Pericardium fibroblast (primary cell): ENCODE data around the gene C5orf63. TPM values are rescaled to one million over a fixed set of nuclear protein-coding genes. Genes with fewer than 3 reads are reported as not detected.

Experiments used
- total RNA-seq: library from RNA; depleted of rRNA; stranded (reverse); fragments of >200 nt; gene quantifications from 2 replicates; pipeline ENCODE4 v1.2.3, GENCODE V29; 2015

The C5orf63 gene
- 0.77 and 1.4 TPM in 2 replicates for total RNA-seq

DNA sequence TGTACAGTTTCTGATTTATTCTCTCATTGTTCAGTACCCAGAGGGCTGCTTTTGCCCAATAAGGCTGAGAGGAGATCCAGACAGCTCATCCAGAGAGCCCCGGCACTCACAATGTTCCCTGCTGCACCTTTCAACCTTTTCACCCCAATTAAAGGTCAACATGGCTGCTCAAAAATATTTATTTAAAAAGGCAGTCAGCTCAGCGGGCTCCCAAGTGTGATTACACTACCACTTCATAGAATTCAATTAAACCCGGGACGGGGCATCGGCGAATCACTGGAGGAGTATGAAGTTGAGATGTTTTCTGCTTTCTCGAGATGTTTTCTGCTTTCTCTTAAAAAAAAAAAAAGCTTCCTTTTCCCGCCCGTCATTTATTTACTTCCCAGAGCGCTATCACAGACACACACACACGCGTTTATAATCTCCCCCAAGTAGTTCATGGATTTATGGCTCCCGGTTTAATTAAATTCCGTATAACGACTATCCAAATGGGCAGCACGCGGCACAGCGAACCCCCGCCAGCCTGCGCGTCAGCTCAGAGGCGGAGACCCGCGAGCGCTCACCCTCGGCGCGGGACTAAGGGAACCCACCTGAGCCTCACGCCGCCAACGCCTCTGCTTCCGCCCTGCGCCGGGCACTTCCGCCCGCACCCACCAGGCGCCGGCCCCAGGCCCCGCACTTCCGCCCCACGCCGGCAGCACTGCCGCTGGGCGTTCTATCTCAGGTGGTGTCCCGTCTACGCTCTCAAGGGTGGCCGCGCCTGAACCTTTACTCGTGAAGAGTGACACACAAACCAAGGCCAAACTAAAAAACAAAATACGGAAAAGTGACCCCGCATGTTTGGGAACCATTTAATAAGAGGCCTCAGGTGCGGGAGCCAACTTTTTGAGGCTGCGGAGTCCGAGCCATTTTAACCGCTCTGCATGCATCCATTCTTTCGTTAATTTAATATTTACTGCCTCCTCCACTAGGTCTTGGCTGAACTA, at the start of gene C5orf63:
Gene C5orf63 (minus strand): TSS at position 642 of the 986 bp plus-strand sequence. CDS start 14,507 bp downstream, outside the sequence.

DNA sequence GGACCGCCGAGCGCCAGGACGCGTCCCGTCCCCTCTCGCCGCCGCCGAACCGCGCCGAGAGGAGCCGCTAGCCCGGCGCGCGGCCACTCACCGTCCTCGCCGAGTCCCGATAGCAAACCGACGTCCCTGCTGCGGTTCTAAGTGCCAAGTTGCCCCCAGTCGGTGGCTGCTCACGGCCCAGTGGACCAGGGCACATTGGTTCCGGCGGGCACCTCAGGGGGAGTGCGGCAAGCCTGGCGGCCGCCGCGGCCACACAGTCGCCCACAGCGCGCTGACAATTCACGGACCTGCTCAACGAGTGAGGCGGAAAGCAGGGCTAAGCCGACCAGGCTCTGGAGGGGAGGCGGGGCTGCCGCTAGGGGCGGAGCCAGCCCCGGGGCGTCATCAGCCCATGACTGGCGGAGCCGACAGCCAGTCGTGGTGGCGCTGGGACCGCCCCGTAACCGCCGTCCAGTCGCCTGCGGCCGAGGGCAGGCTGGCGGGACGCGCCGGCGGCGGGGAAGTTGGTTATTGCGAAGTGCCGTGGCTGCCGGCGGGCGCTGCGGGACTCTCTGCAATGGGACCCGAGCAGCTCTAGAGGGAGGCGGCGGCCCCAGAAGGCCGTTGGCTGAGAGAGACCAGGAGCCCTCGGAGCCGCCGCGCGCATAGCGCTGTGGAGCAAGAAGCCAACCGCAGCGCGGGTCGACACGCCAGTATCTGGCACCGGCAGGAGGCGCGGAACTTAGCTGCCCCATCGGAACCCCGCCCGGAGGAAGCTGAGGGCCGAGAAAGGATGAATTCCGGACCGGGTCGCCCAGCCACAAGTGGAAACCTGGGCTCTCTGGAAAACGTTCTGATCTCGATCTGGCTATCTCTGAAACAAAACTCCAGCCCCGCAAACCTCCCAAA, 42.8 kb downstream of the C5orf63 start, which contains the start of gene MARCHF3:
Gene MARCHF3 (minus strand): TSS at position 300 of the 888 bp plus-strand sequence. CDS start 112,387 bp downstream, outside the sequence.

Other genes starting within 250 kb of the C5orf63 start
- 3.5 and 10.9 TPM in 2 replicates for gene MARCHF3, start 42.9 kb downstream of the C5orf63 start, total RNA-seq
- gene MEGF10, start 217.3 kb upstream of the C5orf63 start, total RNA-seq: 4.1 TPM in 1 of 2 replicates, not detected in the other